OCI-LY1 (cell line): ENCODE results near the gene LGALS3.

Experiments used
- H2AFZ ChIP-seq: fragments of 200-600 bp; sonication (generic), shearing (Covaris generic); 2 replicates; pipeline ENCODE4 v1.6.0; 2014; ENCODE audit warnings: antibody characterized with exemption, mild to moderate bottlenecking, low read length
- H3F3A ChIP-seq: fragments of 200-600 bp; sonication (generic), shearing (Covaris generic); 2 replicates; pipeline ENCODE4 v1.6.0; 2014; ENCODE audit warnings: mild to moderate bottlenecking, antibody characterized with exemption, low read length, moderate library complexity; ENCODE audit not compliant: insufficient read depth
- H3K27ac ChIP-seq: fragments of 200-600 bp; sonication (generic); 2 replicates; pipeline ENCODE4 v1.5.1; 2014; ENCODE audit warnings: low read length, mixed run types, mild to moderate bottlenecking, low read depth; ENCODE audit not compliant: poor library complexity, severe bottlenecking
- H3K27me3 ChIP-seq: fragments of 200-600 bp; sonication (generic); 2 replicates; pipeline ENCODE4 v1.6.0; 2014; ENCODE audit warnings: antibody characterized with exemption, mild to moderate bottlenecking, low read length, moderate library complexity; ENCODE audit not compliant: insufficient read depth
- H3K36me3 ChIP-seq: fragments of 200-600 bp; sonication (generic); 2 replicates; pipeline ENCODE4 v1.6.1; 2014; ENCODE audit warnings: mild to moderate bottlenecking, antibody characterized with exemption, low read length, moderate library complexity, mixed read lengths; ENCODE audit not compliant: insufficient read depth
- H3K4me1 ChIP-seq: fragments of 200-600 bp; sonication (generic); 2 replicates; pipeline ENCODE4 v1.5.1; 2014; ENCODE audit warnings: mild to moderate bottlenecking, low read length, moderate library complexity; ENCODE audit not compliant: insufficient read depth, severe bottlenecking
- H3K4me2 ChIP-seq: fragments of 200-600 bp; sonication (generic), shearing (Covaris generic); 2 replicates; pipeline ENCODE4 v1.6.1; 2014; ENCODE audit warnings: low read length
- H3K4me3 ChIP-seq: fragments of 200-600 bp; sonication (generic); 2 replicates; pipeline ENCODE4 v1.5.1; 2014; ENCODE audit warnings: low read length, low read depth, mild to moderate bottlenecking, mixed read lengths; ENCODE audit not compliant: poor library complexity, severe bottlenecking
- H3K79me2 ChIP-seq: fragments of 200-600 bp; shearing (Covaris generic); 2 replicates; pipeline ENCODE4 v1.6.1; 2016; ENCODE audit warnings: mixed run types, low read length, mixed read lengths; ENCODE audit not compliant: insufficient read depth
- H3K9ac ChIP-seq: fragments of 200-600 bp; sonication (generic), shearing (Covaris generic); 2 replicates; pipeline ENCODE4 v1.6.1; 2014; ENCODE audit warnings: mild to moderate bottlenecking, low read length, mixed read lengths
- H3K9me2 ChIP-seq: fragments of 200-600 bp; sonication (generic), shearing (Covaris generic); 2 replicates; pipeline ENCODE4 v1.6.1; 2014; ENCODE audit warnings: low read depth, mild to moderate bottlenecking, low read length, mixed read lengths
- H3K9me3 ChIP-seq: fragments of 200-600 bp; shearing (Covaris generic); 2 replicates; pipeline ENCODE4 v1.6.1; 2014; ENCODE audit warnings: low read length, mixed read lengths
- H4K20me1 ChIP-seq: fragments of 200-600 bp; sonication (generic), shearing (Covaris generic); 2 replicates; pipeline ENCODE4 v1.6.0; 2016; ENCODE audit warnings: mild to moderate bottlenecking, low read length; ENCODE audit not compliant: insufficient read depth
- EZH2 ChIP-seq: fragments of 200-600 bp; sonication (generic), shearing (Covaris generic); IDR thresholded peaks from 2 replicates; pipeline ENCODE4 v1.8.0; 2017; ENCODE audit warnings: borderline replicate concordance, mixed run types, mild to moderate bottlenecking, antibody characterized with exemption, low read length, moderate library complexity, mixed read lengths
- TF ChIP-seq, protein P1 (sequence below): fragments of 200-600 bp; sonication (generic), shearing (Covaris generic); IDR thresholded peaks from 2 replicates; pipeline ENCODE4 v1.5.1; 2017; ENCODE audit warnings: mild to moderate bottlenecking, antibody characterized with exemption, low read length, moderate library complexity, mixed read lengths

LGALS3 gene

DNA sequence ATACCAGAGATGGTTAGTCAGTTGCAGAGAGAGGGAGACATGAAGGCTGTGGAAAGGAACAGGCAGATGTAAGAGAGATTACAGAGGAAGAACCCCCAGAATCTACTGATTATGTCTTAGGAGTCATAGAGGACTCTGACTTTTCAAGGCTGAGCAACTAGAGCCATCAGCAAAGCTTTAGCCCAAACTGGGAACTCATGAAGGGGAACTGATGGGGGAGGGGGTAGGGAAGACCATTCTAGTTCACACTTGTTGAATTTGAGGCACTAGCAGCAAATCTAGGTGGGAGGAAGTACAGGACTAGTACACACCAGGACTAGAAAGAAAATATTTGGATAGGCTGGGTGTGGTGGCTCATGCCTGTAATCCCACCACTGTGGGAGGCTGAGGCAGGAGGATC lies 10.1 kb downstream of the LGALS3 start:
- H3K9ac ChIP-seq, result no peak overlapping the region
- H3K4me2 ChIP-seq, result no peak overlapping the region
- H3K9me3 ChIP-seq, result no peaks in the 10 kb centered on the region
- no peaks in the 10 kb centered on the region for H3K9me2 ChIP-seq
- no peak overlapping the region for H3K27ac ChIP-seq
- no peaks in the 10 kb centered on the region for H3K79me2 ChIP-seq
- H3K36me3 ChIP-seq, result no peaks in the 10 kb centered on the region
- H2AFZ ChIP-seq, result no peak overlapping the region
- no peaks in the 10 kb centered on the region for H3K4me1 ChIP-seq
- no peaks in the 10 kb centered on the region for H3K27me3 ChIP-seq
- no peak for TF ChIP-seq EZH2
- TF ChIP-seq, protein P1, sequence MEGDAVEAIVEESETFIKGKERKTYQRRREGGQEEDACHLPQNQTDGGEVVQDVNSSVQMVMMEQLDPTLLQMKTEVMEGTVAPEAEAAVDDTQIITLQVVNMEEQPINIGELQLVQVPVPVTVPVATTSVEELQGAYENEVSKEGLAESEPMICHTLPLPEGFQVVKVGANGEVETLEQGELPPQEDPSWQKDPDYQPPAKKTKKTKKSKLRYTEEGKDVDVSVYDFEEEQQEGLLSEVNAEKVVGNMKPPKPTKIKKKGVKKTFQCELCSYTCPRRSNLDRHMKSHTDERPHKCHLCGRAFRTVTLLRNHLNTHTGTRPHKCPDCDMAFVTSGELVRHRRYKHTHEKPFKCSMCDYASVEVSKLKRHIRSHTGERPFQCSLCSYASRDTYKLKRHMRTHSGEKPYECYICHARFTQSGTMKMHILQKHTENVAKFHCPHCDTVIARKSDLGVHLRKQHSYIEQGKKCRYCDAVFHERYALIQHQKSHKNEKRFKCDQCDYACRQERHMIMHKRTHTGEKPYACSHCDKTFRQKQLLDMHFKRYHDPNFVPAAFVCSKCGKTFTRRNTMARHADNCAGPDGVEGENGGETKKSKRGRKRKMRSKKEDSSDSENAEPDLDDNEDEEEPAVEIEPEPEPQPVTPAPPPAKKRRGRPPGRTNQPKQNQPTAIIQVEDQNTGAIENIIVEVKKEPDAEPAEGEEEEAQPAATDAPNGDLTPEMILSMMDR, result no peak
- H3F3A ChIP-seq, result no peaks in the 10 kb centered on the region
- no peaks in the 10 kb centered on the region for H4K20me1 ChIP-seq
- no peak overlapping the region for H3K4me3 ChIP-seq

DNA sequence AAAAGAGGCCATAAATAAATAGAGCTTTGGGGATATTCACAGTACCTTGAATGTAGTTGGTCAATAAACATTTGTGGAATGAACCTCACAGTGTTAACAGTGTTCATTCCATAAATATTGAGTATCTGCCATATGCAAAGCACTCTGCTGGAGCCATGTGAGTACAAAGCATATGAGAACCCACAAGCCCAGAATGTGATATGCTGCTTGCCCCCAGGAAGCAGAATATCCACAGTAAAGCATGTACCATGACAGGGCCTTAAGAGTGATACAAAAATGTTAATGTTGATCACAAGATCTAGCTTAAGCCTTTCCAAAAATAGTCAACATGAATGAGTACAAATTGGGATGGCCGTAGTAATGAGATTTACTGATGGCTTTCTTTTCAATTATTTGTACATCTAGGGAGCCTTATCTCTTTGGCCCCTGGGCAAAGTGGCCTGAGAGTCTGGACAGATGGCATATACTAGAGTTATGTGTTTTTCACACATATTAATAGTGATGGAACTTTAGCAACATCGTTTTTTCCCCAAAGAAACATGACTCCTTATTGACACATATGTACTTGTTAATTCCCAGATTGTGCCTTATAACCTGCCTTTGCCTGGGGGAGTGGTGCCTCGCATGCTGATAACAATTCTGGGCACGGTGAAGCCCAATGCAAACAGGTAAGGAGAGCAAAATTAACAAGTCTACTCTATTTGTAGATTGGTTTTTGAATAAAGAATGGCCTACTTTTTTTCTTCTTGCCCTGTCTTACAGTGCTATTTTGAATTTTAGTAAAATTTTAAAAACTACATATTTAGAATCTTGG lies 10.9 kb downstream of the LGALS3 start:
- Histone ChIP-seq H3K9ac (no peak overlapping the region), H3K79me2 (no peaks in the 10 kb centered on the region), H3K27ac (no peak overlapping the region), H2AFZ (no peak overlapping the region), H3K9me2 (no peaks in the 10 kb centered on the region), H3K9me3 (no peaks in the 10 kb centered on the region), H3K27me3 (no peaks in the 10 kb centered on the region), H3K4me1 (no peaks in the 10 kb centered on the region), H3K36me3 (peaks cover 3% of the 10 kb centered on the region; the same call in 1 of the 2 replicates), H3K4me3 (no peak overlapping the region), H3K4me2 (no peak overlapping the region), H4K20me1 (no peaks in the 10 kb centered on the region), H3F3A (no peaks in the 10 kb centered on the region)
- TF ChIP-seq EZH2, result no peak
- TF ChIP-seq, protein P1, result no peak

DNA sequence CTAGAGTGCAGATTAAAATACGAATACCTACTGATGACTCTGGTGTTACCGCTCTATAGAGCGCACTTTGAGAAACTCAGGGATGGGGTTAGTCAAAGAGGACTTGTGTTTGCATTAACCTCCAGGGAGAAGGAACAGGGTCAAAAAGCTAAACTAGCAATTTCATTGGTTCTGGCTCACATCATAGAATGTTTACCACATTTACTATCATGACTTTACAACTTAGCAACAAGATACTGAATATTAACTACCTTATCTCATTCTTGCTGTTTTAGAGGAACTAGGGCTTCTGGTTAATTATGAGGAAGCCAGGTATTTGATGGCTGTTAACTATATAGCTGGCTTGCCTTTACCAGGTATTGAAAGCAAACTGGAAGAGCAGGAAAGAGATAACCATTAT lies 12.8 kb downstream of the LGALS3 start:
- H3K4me3 ChIP-seq, result no peak overlapping the region
- no peaks in the 10 kb centered on the region for H3F3A ChIP-seq
- H4K20me1 ChIP-seq, result no peaks in the 10 kb centered on the region
- no peak overlapping the region for H3K27ac ChIP-seq
- no peak overlapping the region for H3K4me2 ChIP-seq
- TF ChIP-seq, protein P1, result no peak
- TF ChIP-seq EZH2, result no peak
- H3K9me3 ChIP-seq, result no peaks in the 10 kb centered on the region
- H3K27me3 ChIP-seq, result no peaks in the 10 kb centered on the region
- no peaks in the 10 kb centered on the region for H3K79me2 ChIP-seq
- H3K4me1 ChIP-seq, result no peaks in the 10 kb centered on the region
- H3K36me3 ChIP-seq, result peaks cover 22% of the 10 kb centered on the region; the same call in 1 of the 2 replicates
- H3K9me2 ChIP-seq, result no peaks in the 10 kb centered on the region
- H3K9ac ChIP-seq, result no peak overlapping the region
- no peak overlapping the region for H2AFZ ChIP-seq
